Liver (tissue), 9 donors: Measurements from ENCODE around the gene APOBEC3B. TPM values are rescaled to one million over a fixed set of nuclear protein-coding genes. Genes with fewer than 3 reads are reported as not detected.

Experiments used
- DNase-seq: peaks from one replicate; pipeline ENCODE4 v3.0.0-alpha.2; 2017; ENCODE audit warnings: low spot score
- H3K27ac ChIP-seq, 2 donors: one replicate each; pipeline ENCODE4 v1.7.0; 2013; ENCODE audit warnings: inconsistent platforms in 2 of 2, low read length in 2 of 2, control low read depth in 1 of 2, low read depth in 1 of 2, mild to moderate bottlenecking in 1 of 2
- H3K27me3 ChIP-seq, 4 donors: one replicate each; pipeline versions ENCODE4 v1.6.1 to v1.7.0; 2013; ENCODE audit warnings: low read length in 3 of 4, inconsistent platforms in 1 of 4, mild to moderate bottlenecking in 1 of 4, moderate library complexity in 1 of 4; ENCODE audit not compliant: control insufficient read depth in 4 of 4, insufficient read depth in 4 of 4
- H3K36me3 ChIP-seq, 4 donors: one replicate each; pipeline versions ENCODE4 v1.6.1 to v1.7.0; 2013; ENCODE audit warnings: low read length in 3 of 4, mild to moderate bottlenecking in 3 of 4, low read depth in 1 of 4, moderate library complexity in 1 of 4; ENCODE audit not compliant: control insufficient read depth in 4 of 4, insufficient read depth in 3 of 4
- H3K4me1 ChIP-seq, 4 donors: one replicate each; pipeline versions ENCODE4 v1.6.1 to v1.7.0; 2013; ENCODE audit warnings: low read length in 3 of 4, mild to moderate bottlenecking in 3 of 4, moderate library complexity in 1 of 4; ENCODE audit not compliant: control insufficient read depth in 4 of 4, insufficient read depth in 4 of 4
- H3K4me3 ChIP-seq, 3 donors: one replicate each; pipeline versions ENCODE4 v1.6.1 to v1.7.0; 2013; ENCODE audit warnings: low read length in 3 of 3, control low read depth in 1 of 3, low read depth in 1 of 3, mild to moderate bottlenecking in 1 of 3
- H3K9ac ChIP-seq, 2 donors: one replicate each; pipeline ENCODE4 v1.7.0; 2013; ENCODE audit warnings: low read length in 2 of 2, mild to moderate bottlenecking in 2 of 2, moderate library complexity in 2 of 2, control low read depth in 1 of 2, low read depth in 1 of 2
- H3K9me3 ChIP-seq, 4 donors: one replicate each; pipeline versions ENCODE4 v1.6.1 to v1.7.0; 2013; ENCODE audit warnings: low read length in 3 of 4; ENCODE audit not compliant: control insufficient read depth in 4 of 4
- EGR1 ChIP-seq, 2 donors: IDR thresholded peaks; 2 replicates each; pipeline ENCODE4 v1.6.1; 2016 to 2018; ENCODE audit warnings: antibody characterized with exemption in 2 of 2, low read depth in 2 of 2
- FOXA1 ChIP-seq: IDR thresholded peaks from 2 replicates; pipeline ENCODE4 v1.6.1; 2016; ENCODE audit warnings: antibody characterized with exemption
- FOXA2 ChIP-seq: IDR thresholded peaks from 2 replicates; pipeline ENCODE4 v1.6.1; 2016; ENCODE audit warnings: antibody characterized with exemption
- GABPA ChIP-seq, 2 donors: IDR thresholded peaks in 1 of 2; conservative IDR thresholded peaks in 1 of 2; 2 replicates each; pipeline ENCODE4 v1.6.1; 2016; ENCODE audit warnings: antibody characterized with exemption in 2 of 2, mild to moderate bottlenecking in 1 of 2, moderate library complexity in 1 of 2
- HNF4A ChIP-seq, 2 donors: conservative IDR thresholded peaks; 2 replicates each; pipeline ENCODE4 v1.6.1; 2016; ENCODE audit warnings: antibody characterized with exemption in 2 of 2, mild to moderate bottlenecking in 2 of 2
- HNF4G ChIP-seq: IDR thresholded peaks from 2 replicates; pipeline ENCODE4 v1.6.1; 2016; ENCODE audit warnings: antibody characterized with exemption
- JUND ChIP-seq, 2 donors: IDR thresholded peaks; 2 replicates each; pipeline ENCODE4 v1.6.1; 2016; ENCODE audit warnings: antibody characterized with exemption in 2 of 2
- NR2F2 ChIP-seq: IDR thresholded peaks from 2 replicates; pipeline ENCODE4 v1.6.1; 2016; ENCODE audit warnings: antibody characterized with exemption
- RAD21 ChIP-seq, 2 donors: IDR thresholded peaks; 2 replicates each; pipeline ENCODE4 v1.6.1; 2016; ENCODE audit warnings: antibody characterized with exemption in 2 of 2, mild to moderate bottlenecking in 2 of 2
- RXRA ChIP-seq, 2 donors: IDR thresholded peaks; 2 replicates each; pipeline ENCODE4 v1.6.1; 2017 to 2018; ENCODE audit warnings: antibody characterized with exemption in 2 of 2, mild to moderate bottlenecking in 1 of 2
- SP1 ChIP-seq: IDR thresholded peaks from 2 replicates; pipeline ENCODE4 v1.6.1; 2018; ENCODE audit warnings: antibody characterized with exemption, mild to moderate bottlenecking
- TAF1 ChIP-seq: conservative IDR thresholded peaks from 2 replicates; pipeline ENCODE4 v1.6.1; 2016; ENCODE audit warnings: antibody characterized with exemption, mild to moderate bottlenecking
- YY1 ChIP-seq: IDR thresholded peaks from 2 replicates; pipeline ENCODE4 v1.6.1; 2016; ENCODE audit warnings: antibody characterized with exemption, mild to moderate bottlenecking
- WGBS: extraction: QIAGEN DNeasy Blood & Tissue Kit; methylation state at CpG from one replicate; pipeline ENCODE4 v1.1.7; 2013; 5-methylcytosine and 5-hydroxymethylcytosine counted together
- polyA plus RNA-seq, 2 donors: library from polyadenylated mRNA; stranded (reverse) in 1 of 2; unstranded in 1 of 2; fragments of 200-250 nt in 1 of 2; fragments of >200 nt in 1 of 2; fragmentation: Nextera tagmentation in 1 of 2; extraction: Ambion mirVana in 1 of 2; gene quantifications; one replicate each; pipeline versions ENCODE4 v1.2.1 to v1.2.3, GENCODE V29; 2013 to 2015
- total RNA-seq, 2 donors: library from RNA; depleted of rRNA; stranded (reverse); fragments of >200 nt; gene quantifications; one replicate each; pipeline ENCODE4 v1.2.3, GENCODE V29; 2014
- TF ChIP-seq, protein P1 (sequence below): IDR thresholded peaks from 2 replicates; pipeline ENCODE4 v1.6.1; 2016; ENCODE audit warnings: antibody characterized with exemption
- TF ChIP-seq, protein P2 (sequence below): IDR thresholded peaks from 2 replicates; pipeline ENCODE4 v1.6.1; 2016; ENCODE audit warnings: antibody characterized with exemption
- TF ChIP-seq, protein P3 (sequence below): fragments of 150-350 bp; IDR thresholded peaks from 2 replicates; pipeline ENCODE4 v1.5.1; 2017; ENCODE audit warnings: improper control_type of control experiment, low read depth, low read length; ENCODE audit not compliant: missing input control
- TF ChIP-seq, protein P4 (sequence below): IDR thresholded peaks from 2 replicates; pipeline ENCODE4 v1.6.1; 2016; ENCODE audit warnings: antibody characterized with exemption, mild to moderate bottlenecking
- TF ChIP-seq, protein P5 (sequence below): IDR thresholded peaks from 2 replicates; pipeline ENCODE4 v1.6.1; 2016; ENCODE audit warnings: antibody characterized with exemption
- donor health status: healthy.
- donor health status: healthy.
- donor health status: healthy.
- donor health status: healthy.
- donor health status: healthy.

Gene APOBEC3B
- total and polyA plus RNA-seq, 4 donors: 0.08 to 6.0 (median 0.88) TPM

DNA sequence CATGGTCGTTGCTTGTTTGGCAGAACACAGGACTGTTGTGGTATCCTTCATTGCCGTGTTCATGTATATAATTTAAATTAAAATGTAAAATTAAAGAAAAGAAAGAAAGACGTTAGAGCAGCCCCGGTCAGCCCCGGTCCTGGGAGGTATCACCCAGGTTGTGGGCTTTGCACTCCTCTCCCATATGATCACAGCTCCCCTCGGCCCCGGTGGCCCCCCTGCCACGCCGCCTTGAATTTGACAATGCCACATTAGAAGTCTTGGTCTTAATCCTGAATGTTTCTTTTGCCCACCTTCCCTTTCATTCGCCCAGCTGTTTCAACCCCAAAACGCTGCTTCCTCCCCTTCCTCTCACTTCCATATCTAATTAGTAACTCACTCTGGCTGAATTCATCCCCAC lies 13.3 kb upstream of the APOBEC3B start:
- TF ChIP-seq NR2F2 (no peak), FOXA2 (no peak), HNF4G (no peak), RXRA (IDR thresholded peaks at IDR 0.05) (no peak), EGR1 (IDR thresholded peaks at IDR 0.05; ENCODE audit: low read depth in 2 of 2) (no peak), GABPA (IDR thresholded peaks at IDR 0.05 in 1 of 2, conservative IDR thresholded peaks at IDR 0.05 in 1 of 2) (no peak), TAF1 (no peak), HNF4A (conservative IDR thresholded peaks at IDR 0.05) (no peak), RAD21 (IDR thresholded peaks at IDR 0.05) (no peak), FOXA1 (no peak), JUND (IDR thresholded peaks at IDR 0.05) (no peak), YY1 (no peak), SP1 (no peak)
- TF ChIP-seq, protein P1, sequence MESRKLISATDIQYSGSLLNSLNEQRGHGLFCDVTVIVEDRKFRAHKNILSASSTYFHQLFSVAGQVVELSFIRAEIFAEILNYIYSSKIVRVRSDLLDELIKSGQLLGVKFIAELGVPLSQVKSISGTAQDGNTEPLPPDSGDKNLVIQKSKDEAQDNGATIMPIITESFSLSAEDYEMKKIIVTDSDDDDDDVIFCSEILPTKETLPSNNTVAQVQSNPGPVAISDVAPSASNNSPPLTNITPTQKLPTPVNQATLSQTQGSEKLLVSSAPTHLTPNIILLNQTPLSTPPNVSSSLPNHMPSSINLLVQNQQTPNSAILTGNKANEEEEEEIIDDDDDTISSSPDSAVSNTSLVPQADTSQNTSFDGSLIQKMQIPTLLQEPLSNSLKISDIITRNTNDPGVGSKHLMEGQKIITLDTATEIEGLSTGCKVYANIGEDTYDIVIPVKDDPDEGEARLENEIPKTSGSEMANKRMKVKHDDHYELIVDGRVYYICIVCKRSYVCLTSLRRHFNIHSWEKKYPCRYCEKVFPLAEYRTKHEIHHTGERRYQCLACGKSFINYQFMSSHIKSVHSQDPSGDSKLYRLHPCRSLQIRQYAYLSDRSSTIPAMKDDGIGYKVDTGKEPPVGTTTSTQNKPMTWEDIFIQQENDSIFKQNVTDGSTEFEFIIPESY: no peak
- TF ChIP-seq, protein P2, sequence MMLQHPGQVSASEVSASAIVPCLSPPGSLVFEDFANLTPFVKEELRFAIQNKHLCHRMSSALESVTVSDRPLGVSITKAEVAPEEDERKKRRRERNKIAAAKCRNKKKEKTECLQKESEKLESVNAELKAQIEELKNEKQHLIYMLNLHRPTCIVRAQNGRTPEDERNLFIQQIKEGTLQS: no peak
- TF ChIP-seq, protein P3, sequence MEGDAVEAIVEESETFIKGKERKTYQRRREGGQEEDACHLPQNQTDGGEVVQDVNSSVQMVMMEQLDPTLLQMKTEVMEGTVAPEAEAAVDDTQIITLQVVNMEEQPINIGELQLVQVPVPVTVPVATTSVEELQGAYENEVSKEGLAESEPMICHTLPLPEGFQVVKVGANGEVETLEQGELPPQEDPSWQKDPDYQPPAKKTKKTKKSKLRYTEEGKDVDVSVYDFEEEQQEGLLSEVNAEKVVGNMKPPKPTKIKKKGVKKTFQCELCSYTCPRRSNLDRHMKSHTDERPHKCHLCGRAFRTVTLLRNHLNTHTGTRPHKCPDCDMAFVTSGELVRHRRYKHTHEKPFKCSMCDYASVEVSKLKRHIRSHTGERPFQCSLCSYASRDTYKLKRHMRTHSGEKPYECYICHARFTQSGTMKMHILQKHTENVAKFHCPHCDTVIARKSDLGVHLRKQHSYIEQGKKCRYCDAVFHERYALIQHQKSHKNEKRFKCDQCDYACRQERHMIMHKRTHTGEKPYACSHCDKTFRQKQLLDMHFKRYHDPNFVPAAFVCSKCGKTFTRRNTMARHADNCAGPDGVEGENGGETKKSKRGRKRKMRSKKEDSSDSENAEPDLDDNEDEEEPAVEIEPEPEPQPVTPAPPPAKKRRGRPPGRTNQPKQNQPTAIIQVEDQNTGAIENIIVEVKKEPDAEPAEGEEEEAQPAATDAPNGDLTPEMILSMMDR: no peak
- TF ChIP-seq, protein P4, sequence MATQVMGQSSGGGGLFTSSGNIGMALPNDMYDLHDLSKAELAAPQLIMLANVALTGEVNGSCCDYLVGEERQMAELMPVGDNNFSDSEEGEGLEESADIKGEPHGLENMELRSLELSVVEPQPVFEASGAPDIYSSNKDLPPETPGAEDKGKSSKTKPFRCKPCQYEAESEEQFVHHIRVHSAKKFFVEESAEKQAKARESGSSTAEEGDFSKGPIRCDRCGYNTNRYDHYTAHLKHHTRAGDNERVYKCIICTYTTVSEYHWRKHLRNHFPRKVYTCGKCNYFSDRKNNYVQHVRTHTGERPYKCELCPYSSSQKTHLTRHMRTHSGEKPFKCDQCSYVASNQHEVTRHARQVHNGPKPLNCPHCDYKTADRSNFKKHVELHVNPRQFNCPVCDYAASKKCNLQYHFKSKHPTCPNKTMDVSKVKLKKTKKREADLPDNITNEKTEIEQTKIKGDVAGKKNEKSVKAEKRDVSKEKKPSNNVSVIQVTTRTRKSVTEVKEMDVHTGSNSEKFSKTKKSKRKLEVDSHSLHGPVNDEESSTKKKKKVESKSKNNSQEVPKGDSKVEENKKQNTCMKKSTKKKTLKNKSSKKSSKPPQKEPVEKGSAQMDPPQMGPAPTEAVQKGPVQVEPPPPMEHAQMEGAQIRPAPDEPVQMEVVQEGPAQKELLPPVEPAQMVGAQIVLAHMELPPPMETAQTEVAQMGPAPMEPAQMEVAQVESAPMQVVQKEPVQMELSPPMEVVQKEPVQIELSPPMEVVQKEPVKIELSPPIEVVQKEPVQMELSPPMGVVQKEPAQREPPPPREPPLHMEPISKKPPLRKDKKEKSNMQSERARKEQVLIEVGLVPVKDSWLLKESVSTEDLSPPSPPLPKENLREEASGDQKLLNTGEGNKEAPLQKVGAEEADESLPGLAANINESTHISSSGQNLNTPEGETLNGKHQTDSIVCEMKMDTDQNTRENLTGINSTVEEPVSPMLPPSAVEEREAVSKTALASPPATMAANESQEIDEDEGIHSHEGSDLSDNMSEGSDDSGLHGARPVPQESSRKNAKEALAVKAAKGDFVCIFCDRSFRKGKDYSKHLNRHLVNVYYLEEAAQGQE: no peak
- TF ChIP-seq, protein P5, sequence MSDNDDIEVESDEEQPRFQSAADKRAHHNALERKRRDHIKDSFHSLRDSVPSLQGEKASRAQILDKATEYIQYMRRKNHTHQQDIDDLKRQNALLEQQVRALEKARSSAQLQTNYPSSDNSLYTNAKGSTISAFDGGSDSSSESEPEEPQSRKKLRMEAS: no peak

More for the DNA sequence above, 13.3 kb upstream of the APOBEC3B start:
- Histone ChIP-seq H3K9me3 (no peaks in the 10 kb centered on the region), H3K4me1 (no peaks in the 10 kb centered on the region), H3K4me3 (no peak overlapping the region), H3K27me3 (no peaks in the 10 kb centered on the region), H3K36me3 (no peaks in the 10 kb centered on the region), H3K9ac (no peak overlapping the region), H3K27ac (no peak overlapping the region)
- DNase-seq: no peak
- WGBS: 83% methylated on average over 11 of the region's 11 CpGs
